ENCODE data around the gene ATXN7L1. TPM values are rescaled to one million over a fixed set of nuclear protein-coding genes. Genes with fewer than 3 reads are reported as not detected.
"Not testable (repeated sequence)": the region's sequence is repeated elsewhere in the genome, so short reads cannot be mapped to it uniquely, and the experiment has no call there.

Gene ATXN7L1
- total RNA-seq, 3 donors from 2014 or later (not counting 1 experiment from before 2014, with no cell fraction given), result 37.5 to 48.6 (median 47.9) TPM

- Histone ChIP-seq H3K36me3 (ENCODE audit: control insufficient read depth, insufficient read depth, low read length) (no peaks in the 10 kb centered on the region), H3K27ac (ENCODE audit: low read length) (no peak overlapping the region), H3K27me3 (ENCODE audit: control insufficient read depth, insufficient read depth, low read length) (no peaks in the 10 kb centered on the region), H3K9me3 (ENCODE audit: control insufficient read depth, insufficient read depth, low read length) (peaks cover 20% of the 10 kb centered on the region), H3K4me3 (ENCODE audit: low read length) (no peak overlapping the region), H3K4me1 (ENCODE audit: control insufficient read depth, insufficient read depth, low read length) (peaks cover 12% of the 10 kb centered on the region)
- ATAC-seq, result no peak
- intact Hi-C loops (cut with micrococcal nuclease), result no loop called here
- Mint-ChIP-seq H3K4me3 (no peak overlapping the region), H3K27me3 (ENCODE audit: low read depth in 2 of 2) (no peaks in the 10 kb centered on the region), H3K9me3 (peaks cover 5 to 13% of the 10 kb centered on the region in 2 donors), H3K36me3 (peaks cover 20% of the 10 kb centered on the region), H3K4me1 (peaks cover 26 to 36% of the 10 kb centered on the region in 2 donors), H3K27ac (no peak overlapping the region)
- 98% methylated on average over 5 of the region's 5 CpGs for WGBS (ENCODE audit: insufficient coverage)
- no peak for TF ChIP-seq CTCF (IDR thresholded peaks at IDR 0.05)
- no peak for DNase-seq
Observed at GRCh38 chr7:105711726-105712402, 164.5 kb downstream of the ATXN7L1 start.

GRCh38 chr7:105710720-105711119 is 165.7 kb downstream of the ATXN7L1 start:
- 97% methylated on average over 2 of the region's 4 CpGs for WGBS (ENCODE audit: insufficient coverage)
- H3K27me3 ChIP-seq (ENCODE audit: control insufficient read depth, insufficient read depth, low read length); ATAC-seq; DNase-seq; intact Hi-C loops (cut with micrococcal nuclease); H3K27ac Mint-ChIP-seq; H3K4me3 ChIP-seq (ENCODE audit: low read length); H3K4me3 Mint-ChIP-seq; H3K36me3 ChIP-seq (ENCODE audit: control insufficient read depth, insufficient read depth, low read length); H3K27ac ChIP-seq (ENCODE audit: low read length); H3K27me3 Mint-ChIP-seq (ENCODE audit: low read depth in 2 of 2): not testable (repeated sequence)
- H3K36me3 Mint-ChIP-seq, result peaks cover 20% of the 10 kb centered on the region
- peaks cover 12% of the 10 kb centered on the region for H3K4me1 ChIP-seq (ENCODE audit: control insufficient read depth, insufficient read depth, low read length)
- H3K9me3 Mint-ChIP-seq, result peaks cover 5 to 13% of the 10 kb centered on the region in 2 donors
- H3K4me1 Mint-ChIP-seq, result peaks cover 27 to 35% of the 10 kb centered on the region in 2 donors
- peaks cover 20% of the 10 kb centered on the region for H3K9me3 ChIP-seq (ENCODE audit: control insufficient read depth, insufficient read depth, low read length)

- Mint-ChIP-seq H3K27ac (peak overlapping the region in 1 of 2 donors; percentile 11), H3K4me3 (no peak overlapping the region), H3K27me3 (ENCODE audit: low read depth in 2 of 2) (no peaks in the 10 kb centered on the region), H3K36me3 (peaks cover 20% of the 10 kb centered on the region), H3K4me1 (peaks cover 27 to 33% of the 10 kb centered on the region in 2 donors), H3K9me3 (peaks cover 5 to 13% of the 10 kb centered on the region in 2 donors)
- H3K4me1 ChIP-seq (ENCODE audit: control insufficient read depth, insufficient read depth, low read length), result peaks cover 12% of the 10 kb centered on the region
- H3K27ac ChIP-seq (ENCODE audit: low read length), result no peak overlapping the region
- DNase-seq (no peak), ATAC-seq (no peak)
- intact Hi-C loops (cut with micrococcal nuclease), result no loop called here
- 100% methylated on average over 4 of the region's 4 CpGs for WGBS (ENCODE audit: insufficient coverage)
- H3K27me3 ChIP-seq (ENCODE audit: control insufficient read depth, insufficient read depth, low read length), result no peaks in the 10 kb centered on the region
- H3K9me3 ChIP-seq (ENCODE audit: control insufficient read depth, insufficient read depth, low read length), result peaks cover 20% of the 10 kb centered on the region
- no peak overlapping the region for H3K4me3 ChIP-seq (ENCODE audit: low read length)
- no peaks in the 10 kb centered on the region for H3K36me3 ChIP-seq (ENCODE audit: control insufficient read depth, insufficient read depth, low read length)
- TF ChIP-seq CTCF (IDR thresholded peaks at IDR 0.05), result no peak
Observed at GRCh38 chr7:105708763-105709080, 167.7 kb downstream of the ATXN7L1 start.

- peak overlapping the region; percentile 13 for H3K4me3 Mint-ChIP-seq
- intact Hi-C loops (cut with micrococcal nuclease), result no loop called here
- H3K9me3 Mint-ChIP-seq, result peaks cover 5 to 13% of the 10 kb centered on the region in 2 donors
- H3K27me3 ChIP-seq (ENCODE audit: control insufficient read depth, insufficient read depth, low read length), result no peaks in the 10 kb centered on the region
- no peak for TF ChIP-seq CTCF (IDR thresholded peaks at IDR 0.05)
- peak overlapping the region; percentile 8 to 11 for H3K27ac Mint-ChIP-seq
- H3K27ac ChIP-seq (ENCODE audit: low read length), result no peak overlapping the region
- WGBS (ENCODE audit: insufficient coverage), result 2% methylated on average over 6 of the region's 9 CpGs
- peaks cover 12% of the 10 kb centered on the region for H3K4me1 ChIP-seq (ENCODE audit: control insufficient read depth, insufficient read depth, low read length)
- H3K9me3 ChIP-seq (ENCODE audit: control insufficient read depth, insufficient read depth, low read length), result peaks cover 20% of the 10 kb centered on the region
- ATAC-seq (peak in 2 of 3 donors; percentile 76 to 77), DNase-seq (peak in 1 of 2 donors; percentile 35)
- H3K36me3 Mint-ChIP-seq, result peaks cover 20% of the 10 kb centered on the region
- no peaks in the 10 kb centered on the region for H3K27me3 Mint-ChIP-seq (ENCODE audit: low read depth in 2 of 2)
- no peaks in the 10 kb centered on the region for H3K36me3 ChIP-seq (ENCODE audit: control insufficient read depth, insufficient read depth, low read length)
- H3K4me1 Mint-ChIP-seq, result peaks cover 27 to 28% of the 10 kb centered on the region in 2 donors
- no peak overlapping the region for H3K4me3 ChIP-seq (ENCODE audit: low read length)
Observed at GRCh38 chr7:105707967-105708762, 168.2 kb downstream of the ATXN7L1 start.

Data from natural killer cell (primary cell).